Measurements from ENCODE around the gene C4A. TPM values are rescaled to one million over a fixed set of nuclear protein-coding genes. Genes with fewer than 3 reads are reported as not detected.

The C4A gene
- total and polyA plus RNA-seq, 2 of the 13 experiments (the other 11 are each of a cell fraction or from before 2014, with no cell fraction given), result 165 to 478 TPM

DNA sequence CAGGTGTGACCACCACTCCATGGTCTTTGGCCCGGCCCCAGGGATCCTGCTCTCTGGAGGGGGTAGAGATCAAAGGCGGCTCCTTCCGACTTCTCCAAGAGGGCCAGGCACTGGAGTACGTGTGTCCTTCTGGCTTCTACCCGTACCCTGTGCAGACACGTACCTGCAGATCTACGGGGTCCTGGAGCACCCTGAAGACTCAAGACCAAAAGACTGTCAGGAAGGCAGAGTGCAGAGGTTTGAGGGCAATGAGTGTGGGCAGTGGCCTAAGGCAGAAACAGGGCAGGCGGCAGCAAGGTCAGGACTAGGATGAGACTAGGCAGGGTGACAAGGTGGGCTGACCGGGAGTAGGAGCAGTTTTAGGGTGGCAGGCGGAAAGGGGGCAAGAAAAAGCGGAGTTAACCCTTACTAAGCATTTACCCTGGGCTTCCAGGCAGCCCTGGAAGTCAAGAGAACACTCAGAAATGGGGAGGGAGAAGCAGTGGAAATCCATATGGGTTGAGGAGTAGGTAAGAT, 35.4 kb upstream of the C4A start:
- TSS peak; percentile 65 for BruUV-seq (replicated peaks)
- Histone ChIP-seq H3K27me3 (ENCODE audit: control insufficient read depth in 1 of 2, insufficient read depth in 2 of 2, low read length in 2 of 2) (no peaks in the 10 kb centered on the region; a peak in 1 of 5 replicates), H3K9ac (ENCODE audit: insufficient read depth, low read depth, low read length) (peak overlapping the region; percentile 91), H3K4me3 (replicated peaks in 1 of 3; ENCODE audit: insufficient read depth in 1 of 3, low read depth in 2 of 3, low read length in 3 of 3) (peak overlapping the region; percentile 59 to 90 (median 66)), H3K27ac (ENCODE audit: extremely low read length, insufficient read depth, low read length) (peak overlapping the region; percentile 91), H3K4me1 (ENCODE audit: insufficient read depth, low read length) (peaks cover 78% of the 10 kb centered on the region), H3K4me2 (ENCODE audit: low read depth, low read length) (peak overlapping the region; percentile 98), H3K36me3 (replicated peaks in 1 of 2; ENCODE audit: control insufficient read depth in 1 of 2, insufficient read depth in 2 of 2, low read length in 2 of 2) (peaks cover 19 to 67% of the 10 kb centered on the region in 2 experiments), H2AFZ (ENCODE audit: low read length) (no peak overlapping the region), H3K9me3 (ENCODE audit: low read length) (no peaks in the 10 kb centered on the region), H4K20me1 (ENCODE audit: insufficient read depth, low read length) (no peaks in the 10 kb centered on the region), H3K79me2 (ENCODE audit: insufficient read depth, low read length) (peaks cover 22% of the 10 kb centered on the region)
- ChIA-PET CTCF (ENCODE audit: low intra/inter-chr PET ratio, low total read pairs) (no interaction called here), POLR2A (interaction anchor here (0.5 to 5.1 kb wide), 34 partner anchors 10 to 1025 kb away, joined by 3 to 151 read pairs (median 6); partner anchors contain the start of genes APOM, C2, C6orf47 and CLIC1)
- FAIRE-seq (no peak), ATAC-seq (peak; percentile 10), DNase-seq (ENCODE audit: low spot score) (no peak)
- intact Hi-C loops (cut with micrococcal nuclease; ENCODE audit: unreplicated experiment) (no loop called here), in situ Hi-C loops (cut with HindIII; ENCODE audit: extremely low pct_ligation_motif_present, low pct_unique_long_range_greater_than_20kb) (loop anchor here (5.0 kb wide), 1 partner anchor 44 kb away; the partner anchor contains the start of gene ZBTB12)
- 8% methylated on average over 11 of the region's 11 CpGs for WGBS (ENCODE audit: low lambda C conversion rate)
- TF ChIP-seq ZFX (CRISPR knock-in tag; IDR thresholded peaks at IDR 0.05; ENCODE audit: low read depth) (peak; percentile 56), NRL (CRISPR knock-in tag; IDR thresholded peaks at IDR 0.05; ENCODE audit: borderline replicate concordance) (peak; percentile 63), NFYB (CRISPR knock-in tag; IDR thresholded peaks at IDR 0.05) (no peak), SAP130 (CRISPR knock-in tag; IDR thresholded peaks at IDR 0.05; ENCODE audit: low read depth) (no peak), ZNF724P (CRISPR knock-in tag; IDR thresholded peaks at IDR 0.05; ENCODE audit: borderline replicate concordance) (0 out of 2 replicates have a peak, but pooled peaks have one; percentile 15), ZBTB20 (CRISPR knock-in tag; IDR thresholded peaks at IDR 0.05; ENCODE audit: borderline replicate concordance, low read depth) (0 out of 2 replicates have a peak, but pooled peaks have one; percentile 0), GTF3A (CRISPR knock-in tag; conservative IDR thresholded peaks at IDR 0.05) (peak; percentile 65; the same call in 1 of the 2 replicates), CCDC6 (CRISPR knock-in tag; IDR thresholded peaks at IDR 0.05) (0 out of 2 replicates have a peak, but pooled peaks have one; percentile 8), HOXA9 (CRISPR knock-in tag; IDR thresholded peaks at IDR 0.05; ENCODE audit: borderline replicate concordance) (no peak), CENPT (CRISPR knock-in tag; IDR thresholded peaks at IDR 0.05; ENCODE audit: low read depth) (no peak), ZNF703 (CRISPR knock-in tag; IDR thresholded peaks at IDR 0.05; ENCODE audit: borderline replicate concordance) (no peak), ZNF547 (CRISPR knock-in tag; IDR thresholded peaks at IDR 0.05) (no peak), ZNF343 (CRISPR knock-in tag; IDR thresholded peaks at IDR 0.05) (0 out of 2 replicates have a peak, but pooled peaks have one; percentile 13)
- TF ChIP-seq, protein P1, sequence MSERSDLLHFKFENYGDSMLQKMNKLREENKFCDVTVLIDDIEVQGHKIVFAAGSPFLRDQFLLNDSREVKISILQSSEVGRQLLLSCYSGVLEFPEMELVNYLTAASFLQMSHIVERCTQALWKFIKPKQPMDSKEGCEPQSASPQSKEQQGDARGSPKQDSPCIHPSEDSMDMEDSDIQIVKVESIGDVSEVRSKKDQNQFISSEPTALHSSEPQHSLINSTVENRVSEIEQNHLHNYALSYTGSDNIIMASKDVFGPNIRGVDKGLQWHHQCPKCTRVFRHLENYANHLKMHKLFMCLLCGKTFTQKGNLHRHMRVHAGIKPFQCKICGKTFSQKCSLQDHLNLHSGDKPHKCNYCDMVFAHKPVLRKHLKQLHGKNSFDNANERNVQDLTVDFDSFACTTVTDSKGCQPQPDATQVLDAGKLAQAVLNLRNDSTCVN (CRISPR knock-in tag; IDR thresholded peaks at IDR 0.05; ENCODE audit: borderline replicate concordance), result no peak
- TF ChIP-seq, protein P2, sequence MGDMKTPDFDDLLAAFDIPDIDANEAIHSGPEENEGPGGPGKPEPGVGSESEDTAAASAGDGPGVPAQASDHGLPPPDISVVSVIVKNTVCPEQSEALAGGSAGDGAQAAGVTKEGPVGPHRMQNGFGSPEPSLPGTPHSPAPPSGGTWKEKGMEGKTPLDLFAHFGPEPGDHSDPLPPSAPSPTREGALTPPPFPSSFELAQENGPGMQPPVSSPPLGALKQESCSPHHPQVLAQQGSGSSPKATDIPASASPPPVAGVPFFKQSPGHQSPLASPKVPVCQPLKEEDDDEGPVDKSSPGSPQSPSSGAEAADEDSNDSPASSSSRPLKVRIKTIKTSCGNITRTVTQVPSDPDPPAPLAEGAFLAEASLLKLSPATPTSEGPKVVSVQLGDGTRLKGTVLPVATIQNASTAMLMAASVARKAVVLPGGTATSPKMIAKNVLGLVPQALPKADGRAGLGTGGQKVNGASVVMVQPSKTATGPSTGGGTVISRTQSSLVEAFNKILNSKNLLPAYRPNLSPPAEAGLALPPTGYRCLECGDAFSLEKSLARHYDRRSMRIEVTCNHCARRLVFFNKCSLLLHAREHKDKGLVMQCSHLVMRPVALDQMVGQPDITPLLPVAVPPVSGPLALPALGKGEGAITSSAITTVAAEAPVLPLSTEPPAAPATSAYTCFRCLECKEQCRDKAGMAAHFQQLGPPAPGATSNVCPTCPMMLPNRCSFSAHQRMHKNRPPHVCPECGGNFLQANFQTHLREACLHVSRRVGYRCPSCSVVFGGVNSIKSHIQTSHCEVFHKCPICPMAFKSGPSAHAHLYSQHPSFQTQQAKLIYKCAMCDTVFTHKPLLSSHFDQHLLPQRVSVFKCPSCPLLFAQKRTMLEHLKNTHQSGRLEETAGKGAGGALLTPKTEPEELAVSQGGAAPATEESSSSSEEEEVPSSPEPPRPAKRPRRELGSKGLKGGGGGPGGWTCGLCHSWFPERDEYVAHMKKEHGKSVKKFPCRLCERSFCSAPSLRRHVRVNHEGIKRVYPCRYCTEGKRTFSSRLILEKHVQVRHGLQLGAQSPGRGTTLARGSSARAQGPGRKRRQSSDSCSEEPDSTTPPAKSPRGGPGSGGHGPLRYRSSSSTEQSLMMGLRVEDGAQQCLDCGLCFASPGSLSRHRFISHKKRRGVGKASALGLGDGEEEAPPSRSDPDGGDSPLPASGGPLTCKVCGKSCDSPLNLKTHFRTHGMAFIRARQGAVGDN (CRISPR knock-in tag; IDR thresholded peaks at IDR 0.05), result peak; percentile 5; the same call in 1 of the 2 replicates
- TF ChIP-seq, protein P3, sequence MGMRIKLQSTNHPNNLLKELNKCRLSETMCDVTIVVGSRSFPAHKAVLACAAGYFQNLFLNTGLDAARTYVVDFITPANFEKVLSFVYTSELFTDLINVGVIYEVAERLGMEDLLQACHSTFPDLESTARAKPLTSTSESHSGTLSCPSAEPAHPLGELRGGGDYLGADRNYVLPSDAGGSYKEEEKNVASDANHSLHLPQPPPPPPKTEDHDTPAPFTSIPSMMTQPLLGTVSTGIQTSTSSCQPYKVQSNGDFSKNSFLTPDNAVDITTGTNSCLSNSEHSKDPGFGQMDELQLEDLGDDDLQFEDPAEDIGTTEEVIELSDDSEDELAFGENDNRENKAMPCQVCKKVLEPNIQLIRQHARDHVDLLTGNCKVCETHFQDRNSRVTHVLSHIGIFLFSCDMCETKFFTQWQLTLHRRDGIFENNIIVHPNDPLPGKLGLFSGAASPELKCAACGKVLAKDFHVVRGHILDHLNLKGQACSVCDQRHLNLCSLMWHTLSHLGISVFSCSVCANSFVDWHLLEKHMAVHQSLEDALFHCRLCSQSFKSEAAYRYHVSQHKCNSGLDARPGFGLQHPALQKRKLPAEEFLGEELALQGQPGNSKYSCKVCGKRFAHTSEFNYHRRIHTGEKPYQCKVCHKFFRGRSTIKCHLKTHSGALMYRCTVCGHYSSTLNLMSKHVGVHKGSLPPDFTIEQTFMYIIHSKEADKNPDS (CRISPR knock-in tag; IDR thresholded peaks at IDR 0.05), result 0 out of 2 replicates have a peak, but pooled peaks have one; percentile 68

Data from HepG2 (cell line).